Endothelial cell (in vitro differentiated cells): ENCODE measurements around the gene HYAL2. TPM values are rescaled to one million over a fixed set of nuclear protein-coding genes. Genes with fewer than 3 reads are reported as not detected.

Experiments
- DNase-seq: peaks from one replicate; pipeline ENCODE4 v3.0.0; 2021; ENCODE audit warnings: low spot score
- H3K27ac Mint-ChIP-seq: one replicate; pipeline ENCODE4 v1.8.0; 2021; ENCODE audit warnings: mixed read lengths, inconsistent platforms; ENCODE audit not compliant: unreplicated experiment
- H3K27me3 Mint-ChIP-seq: one replicate; pipeline ENCODE4 v1.8.0; 2021; ENCODE audit warnings: mild to moderate bottlenecking, moderate library complexity, mixed read lengths, inconsistent platforms; ENCODE audit not compliant: unreplicated experiment
- H3K36me3 Mint-ChIP-seq: one replicate; pipeline ENCODE4 v1.8.0; 2021; ENCODE audit warnings: mild to moderate bottlenecking, low read depth, mixed read lengths, inconsistent platforms; ENCODE audit not compliant: unreplicated experiment
- H3K4me1 Mint-ChIP-seq: one replicate; pipeline ENCODE4 v1.8.0; 2021; ENCODE audit warnings: mild to moderate bottlenecking, mixed read lengths, inconsistent platforms; ENCODE audit not compliant: unreplicated experiment
- H3K4me3 Mint-ChIP-seq: one replicate; pipeline ENCODE4 v1.8.0; 2021; ENCODE audit warnings: mild to moderate bottlenecking, mixed read lengths, inconsistent platforms; ENCODE audit not compliant: unreplicated experiment
- H3K9me3 Mint-ChIP-seq: one replicate; pipeline ENCODE4 v1.8.0; 2021; ENCODE audit warnings: mixed read lengths, inconsistent platforms; ENCODE audit not compliant: unreplicated experiment
- total RNA-seq: library from RNA; stranded (reverse); fragmentation: NEBNext Ultra II Directional; extraction: Animal tissue kit (Norgen Biotek cat#: 25700); gene quantifications from one replicate; pipeline ENCODE4 v1.2.1, GENCODE V29; 2021; ENCODE audit not compliant: unreplicated experiment
- TF ChIP-seq, protein P1 (sequence below): fragments of 200-600 bp; sonication (generic); IDR thresholded peaks from one replicate; pipeline ENCODE4 v1.5.0; 2021; ENCODE audit warnings: antibody characterized with exemption; ENCODE audit not compliant: unreplicated experiment

Gene HYAL2
- total RNA-seq, 1 donor from 2014 or later, result 214 TPM

DNA sequence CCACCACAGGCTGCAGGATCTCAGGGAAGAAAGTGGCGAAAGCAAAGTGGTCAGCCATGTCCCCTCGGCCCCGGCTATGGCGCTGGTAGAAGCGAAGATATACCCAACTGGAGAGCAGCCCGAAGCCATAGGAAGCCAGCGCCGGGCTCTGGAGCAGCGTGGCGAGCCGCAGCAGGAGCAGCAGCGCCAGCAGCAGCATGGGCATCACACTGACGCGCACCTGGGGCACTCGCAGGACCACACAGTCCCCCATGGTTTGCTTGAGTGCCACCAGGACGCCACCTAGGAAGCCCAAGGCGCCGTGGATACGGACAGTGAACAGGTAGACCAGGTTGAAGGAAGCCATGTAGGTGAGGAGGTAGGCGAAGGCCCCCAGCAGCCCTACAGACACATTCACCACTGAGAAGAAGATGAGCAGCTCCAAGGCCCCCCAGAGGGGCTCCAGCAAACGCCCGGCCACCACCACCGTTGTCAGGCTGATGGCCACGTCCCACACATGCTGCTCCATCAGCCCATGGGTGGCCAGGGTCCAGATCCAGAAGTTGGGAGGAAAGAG, 35.9 kb upstream of the HYAL2 start:
- peaks cover 18% of the 10 kb centered on the region for H3K36me3 Mint-ChIP-seq
- peak overlapping the region; percentile 94 for H3K4me3 Mint-ChIP-seq
- H3K27me3 Mint-ChIP-seq, result peaks cover 6% of the 10 kb centered on the region
- DNase-seq, result no peak
- peaks cover 33% of the 10 kb centered on the region for H3K4me1 Mint-ChIP-seq
- H3K27ac Mint-ChIP-seq, result peak overlapping the region; percentile 82
- H3K9me3 Mint-ChIP-seq, result no peaks in the 10 kb centered on the region
- TF ChIP-seq, protein P1, sequence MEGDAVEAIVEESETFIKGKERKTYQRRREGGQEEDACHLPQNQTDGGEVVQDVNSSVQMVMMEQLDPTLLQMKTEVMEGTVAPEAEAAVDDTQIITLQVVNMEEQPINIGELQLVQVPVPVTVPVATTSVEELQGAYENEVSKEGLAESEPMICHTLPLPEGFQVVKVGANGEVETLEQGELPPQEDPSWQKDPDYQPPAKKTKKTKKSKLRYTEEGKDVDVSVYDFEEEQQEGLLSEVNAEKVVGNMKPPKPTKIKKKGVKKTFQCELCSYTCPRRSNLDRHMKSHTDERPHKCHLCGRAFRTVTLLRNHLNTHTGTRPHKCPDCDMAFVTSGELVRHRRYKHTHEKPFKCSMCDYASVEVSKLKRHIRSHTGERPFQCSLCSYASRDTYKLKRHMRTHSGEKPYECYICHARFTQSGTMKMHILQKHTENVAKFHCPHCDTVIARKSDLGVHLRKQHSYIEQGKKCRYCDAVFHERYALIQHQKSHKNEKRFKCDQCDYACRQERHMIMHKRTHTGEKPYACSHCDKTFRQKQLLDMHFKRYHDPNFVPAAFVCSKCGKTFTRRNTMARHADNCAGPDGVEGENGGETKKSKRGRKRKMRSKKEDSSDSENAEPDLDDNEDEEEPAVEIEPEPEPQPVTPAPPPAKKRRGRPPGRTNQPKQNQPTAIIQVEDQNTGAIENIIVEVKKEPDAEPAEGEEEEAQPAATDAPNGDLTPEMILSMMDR, result no peak

DNA sequence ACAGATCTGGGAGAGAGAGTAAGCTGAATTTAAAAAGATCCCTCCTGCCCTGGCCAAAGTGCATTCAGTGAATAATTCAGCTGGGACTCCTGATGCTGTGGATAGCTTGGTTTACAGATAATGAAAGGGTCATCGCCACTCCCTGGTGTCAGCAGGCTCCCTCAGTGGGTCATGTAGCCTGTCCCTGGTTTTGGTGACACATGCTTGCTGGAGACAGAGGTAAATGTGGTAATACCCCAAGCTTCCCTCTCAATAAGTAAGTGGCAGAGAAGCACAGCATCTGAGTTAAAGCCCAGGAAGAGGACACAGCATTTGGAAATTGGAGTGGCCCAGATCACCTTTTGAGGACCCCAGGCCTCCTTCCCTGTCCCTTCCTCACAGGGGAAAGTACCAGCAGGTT, 34.9 kb upstream of the HYAL2 start:
- no peaks in the 10 kb centered on the region for H3K9me3 Mint-ChIP-seq
- H3K4me1 Mint-ChIP-seq, result peaks cover 33% of the 10 kb centered on the region
- peak overlapping the region; percentile 51 for H3K4me3 Mint-ChIP-seq
- no peak overlapping the region for H3K27ac Mint-ChIP-seq
- peaks cover 18% of the 10 kb centered on the region for H3K36me3 Mint-ChIP-seq
- DNase-seq, result no peak
- TF ChIP-seq, protein P1, result no peak
- peaks cover 3% of the 10 kb centered on the region for H3K27me3 Mint-ChIP-seq

DNA sequence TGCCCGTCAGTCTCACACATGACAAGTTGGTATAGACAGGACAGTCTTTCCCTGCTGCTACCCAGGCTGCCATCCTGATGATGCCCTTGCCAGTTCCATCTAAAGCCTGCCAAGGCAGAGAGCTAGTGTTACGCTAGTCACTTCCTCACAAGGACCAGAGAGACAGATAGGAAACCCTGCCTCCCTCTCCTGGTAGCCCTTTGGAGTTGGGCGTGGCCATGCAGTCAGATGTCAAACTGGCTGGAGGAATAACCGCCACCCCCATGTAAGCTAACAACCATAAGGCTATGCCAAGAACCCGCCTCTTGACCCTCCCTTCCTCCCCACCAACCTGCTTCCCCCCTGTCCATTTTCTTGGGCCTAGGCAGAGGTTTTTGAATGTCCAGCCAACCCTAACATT, 34.0 kb upstream of the HYAL2 start:
- Mint-ChIP-seq H3K4me3 (peak overlapping the region; percentile 51), H3K27me3 (peaks cover 3% of the 10 kb centered on the region), H3K27ac (no peak overlapping the region), H3K9me3 (no peaks in the 10 kb centered on the region), H3K36me3 (peaks cover 18% of the 10 kb centered on the region), H3K4me1 (peaks cover 35% of the 10 kb centered on the region)
- no peak for DNase-seq
- TF ChIP-seq, protein P1, result no peak

DNA sequence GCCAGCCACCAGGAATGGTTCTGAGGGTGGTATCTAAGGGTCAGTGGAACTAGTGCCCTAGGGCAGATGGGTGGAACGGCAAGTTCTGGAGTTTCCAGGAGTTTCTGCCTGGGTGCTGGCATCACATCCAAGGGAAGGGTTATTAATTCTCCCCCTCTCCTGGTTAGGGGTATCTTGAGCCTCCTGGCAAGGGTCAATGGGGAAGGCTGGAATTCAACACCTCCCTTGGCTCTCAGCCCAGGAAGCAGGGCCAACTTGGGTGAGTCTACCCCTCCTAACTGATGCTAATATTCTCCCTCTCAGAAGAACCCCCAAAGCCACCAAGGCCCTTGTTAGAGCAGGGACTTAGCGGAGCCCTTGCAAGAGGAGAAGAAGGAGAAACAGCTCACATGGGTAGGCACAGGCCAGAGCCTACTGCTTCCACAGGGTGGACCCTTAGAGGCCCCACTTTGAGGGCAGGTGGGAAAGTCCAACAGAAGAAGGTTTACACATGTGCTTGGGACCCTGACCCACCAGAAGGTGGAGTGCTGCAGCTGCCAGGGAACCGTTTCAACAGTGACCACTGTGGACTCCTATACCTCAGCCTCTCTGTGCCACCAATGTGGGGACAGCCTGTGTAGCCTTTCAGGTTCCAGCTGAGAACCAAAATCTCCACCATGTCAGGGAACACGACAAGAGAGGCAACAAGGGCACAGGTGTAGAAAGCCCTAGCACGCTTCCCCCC, 33.4 kb upstream of the HYAL2 start:
- H3K4me1 Mint-ChIP-seq, result peaks cover 39% of the 10 kb centered on the region
- TF ChIP-seq, protein P1, result no peak
- DNase-seq, result no peak
- H3K27ac Mint-ChIP-seq, result no peak overlapping the region
- H3K9me3 Mint-ChIP-seq, result no peaks in the 10 kb centered on the region
- H3K36me3 Mint-ChIP-seq, result peaks cover 18% of the 10 kb centered on the region
- peaks cover 3% of the 10 kb centered on the region for H3K27me3 Mint-ChIP-seq
- H3K4me3 Mint-ChIP-seq, result peak overlapping the region; percentile 51

DNA sequence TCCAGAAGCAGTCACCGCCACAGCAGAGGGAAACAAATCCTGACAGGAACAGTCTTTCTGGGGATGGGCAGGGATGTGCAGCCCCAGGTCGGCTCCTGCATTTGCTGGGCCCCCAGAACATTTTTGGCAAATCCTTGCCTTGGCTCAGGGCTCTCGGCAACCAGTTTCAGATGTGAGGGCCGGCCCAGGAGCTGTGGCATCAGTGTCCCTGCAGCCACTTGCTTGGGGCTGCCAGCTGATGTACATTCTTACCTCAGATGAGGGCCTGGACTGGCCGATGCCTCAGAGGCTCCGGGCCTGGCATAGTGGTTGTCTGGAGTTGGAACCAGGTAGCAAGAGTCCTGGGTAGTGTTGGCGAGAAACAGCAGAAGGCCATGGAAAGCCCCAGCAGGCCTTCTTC, 32.3 kb upstream of the HYAL2 start:
- peaks cover 43% of the 10 kb centered on the region for H3K4me1 Mint-ChIP-seq
- H3K27ac Mint-ChIP-seq, result no peak overlapping the region
- H3K9me3 Mint-ChIP-seq, result no peaks in the 10 kb centered on the region
- H3K4me3 Mint-ChIP-seq, result no peak overlapping the region
- TF ChIP-seq, protein P1, result no peak
- DNase-seq, result no peak
- peaks cover 18% of the 10 kb centered on the region for H3K36me3 Mint-ChIP-seq
- peaks cover 8% of the 10 kb centered on the region for H3K27me3 Mint-ChIP-seq
